WTC11 (cell line): ENCODE data around the gene ULK4. TPM values are rescaled to one million over a fixed set of nuclear protein-coding genes. Genes with fewer than 3 reads are reported as not detected.
"Not testable (repeated sequence)": the region's sequence is repeated elsewhere in the genome, so short reads cannot be mapped to it uniquely, and the experiment has no call there.

Experiments used
- ATAC-seq: fragments of 200-7000 bp; cut with Tn5 transposase; 2 replicates; pipeline ENCODE4 v1.10.0; 2021; ENCODE audit warnings: mild to moderate bottlenecking, moderate library complexity
- CTCF ChIA-PET: fragments of 300-600 bp; sonication (Branson Sonifier 250); formaldehyde crosslinking; loops from one replicate; lab custom pipeline; 2021; ENCODE audit warnings: antibody characterized with exemption; lab: Charles Lee
- POLR2A ChIA-PET: fragments of 350-600 bp; sonication (Branson Sonifier 250); formaldehyde crosslinking; loops from one replicate; lab custom pipeline; 2021; ENCODE audit warnings: antibody characterized with exemption; lab: Charles Lee
- DNase-seq: peaks from one replicate; pipeline ENCODE4 v3.0.0; 2021; ENCODE audit warnings: low spot score
- H3K27ac Mint-ChIP-seq: 2 replicates; pipeline ENCODE4 v1.8.0; 2021; ENCODE audit warnings: mixed read lengths
- H3K27me3 Mint-ChIP-seq: 2 replicates; pipeline ENCODE4 v1.8.0; 2021; ENCODE audit warnings: low read depth, mild to moderate bottlenecking, moderate library complexity, mixed read lengths
- H3K36me3 Mint-ChIP-seq: 2 replicates; pipeline ENCODE4 v1.8.0; 2021; ENCODE audit warnings: mixed read lengths
- H3K4me1 Mint-ChIP-seq: 2 replicates; pipeline ENCODE4 v1.8.0; 2022; ENCODE audit warnings: mixed read lengths
- H3K4me3 Mint-ChIP-seq: 2 replicates; pipeline ENCODE4 v1.8.0; 2021; ENCODE audit warnings: mild to moderate bottlenecking, moderate library complexity, mixed read lengths
- H3K9me3 Mint-ChIP-seq: 2 replicates; pipeline ENCODE4 v1.8.0; 2021; ENCODE audit warnings: mixed read lengths
- ATF3 ChIP-seq: sonication (generic); formaldehyde crosslinking; conservative IDR thresholded peaks from 2 replicates; pipeline ENCODE4 v1.8.1; 2022; ENCODE audit warnings: mild to moderate bottlenecking, missing genetic modification reagents
- HMGXB4 ChIP-seq: sonication (generic); formaldehyde crosslinking; IDR thresholded peaks from 2 replicates; pipeline ENCODE4 v1.8.1; 2023; ENCODE audit warnings: mild to moderate bottlenecking, moderate library complexity, missing genetic modification reagents
- JUN ChIP-seq: sonication (generic); formaldehyde crosslinking; IDR thresholded peaks from 2 replicates; pipeline ENCODE4 v1.8.0; 2023; ENCODE audit warnings: mild to moderate bottlenecking, missing genetic modification reagents
- RORB ChIP-seq: fragments of 250-450 bp; sonication (Bioruptor Pico); IDR thresholded peaks from 2 replicates; pipeline ENCODE4 v1.9.0; 2021; ENCODE audit warnings: mild to moderate bottlenecking
- SP1 ChIP-seq: sonication (generic); formaldehyde crosslinking; conservative IDR thresholded peaks from 2 replicates; pipeline ENCODE4 v1.8.1; 2022; ENCODE audit warnings: missing genetic modification reagents
- TEAD1 ChIP-seq: sonication (generic); formaldehyde crosslinking; IDR thresholded peaks from 2 replicates; pipeline ENCODE4 v1.8.0; 2022; ENCODE audit warnings: mild to moderate bottlenecking, missing genetic modification reagents
- USF1 ChIP-seq: sonication (generic); formaldehyde crosslinking; IDR thresholded peaks from 2 replicates; pipeline ENCODE4 v1.8.0; 2022; ENCODE audit warnings: mild to moderate bottlenecking, missing genetic modification reagents
- ZBTB21 ChIP-seq: sonication (generic); formaldehyde crosslinking; IDR thresholded peaks from 2 replicates; pipeline ENCODE4 v1.8.1; 2023; ENCODE audit warnings: mild to moderate bottlenecking, missing genetic modification reagents, borderline replicate concordance
- ZNF138 ChIP-seq: sonication (generic); formaldehyde crosslinking; conservative IDR thresholded peaks from 2 replicates; pipeline ENCODE4 v1.8.1; 2022; ENCODE audit warnings: mild to moderate bottlenecking, moderate library complexity, missing genetic modification reagents
- ZNF232 ChIP-seq: sonication (generic); formaldehyde crosslinking; IDR thresholded peaks from 2 replicates; pipeline ENCODE4 v1.8.0; 2022; ENCODE audit warnings: mild to moderate bottlenecking, missing genetic modification reagents
- ZNF263 ChIP-seq: sonication (generic); formaldehyde crosslinking; IDR thresholded peaks from 2 replicates; pipeline ENCODE4 v1.8.1; 2022; ENCODE audit warnings: low read depth, mild to moderate bottlenecking, moderate library complexity, missing genetic modification reagents
- ZNF281 ChIP-seq: sonication (generic); formaldehyde crosslinking; IDR thresholded peaks from 2 replicates; pipeline ENCODE4 v1.8.0; 2023; ENCODE audit warnings: mild to moderate bottlenecking, missing genetic modification reagents
- total RNA-seq: library from RNA; stranded (reverse); gene quantifications from 3 replicates; pipeline ENCODE4 v1.2.3, GENCODE V29; 2021
- TF ChIP-seq, protein P1 (sequence below): sonication (generic); formaldehyde crosslinking; IDR thresholded peaks from 2 replicates; pipeline ENCODE4 v1.8.0; 2022; ENCODE audit warnings: mild to moderate bottlenecking, missing genetic modification reagents
- TF ChIP-seq, protein P2 (sequence below): sonication (generic); formaldehyde crosslinking; IDR thresholded peaks from 2 replicates; pipeline ENCODE4 v1.8.1; 2023; ENCODE audit warnings: mild to moderate bottlenecking, missing genetic modification reagents

Gene ULK4
- total RNA-seq, 1 experiment from 2014 or later, result 9.2 TPM

DNA sequence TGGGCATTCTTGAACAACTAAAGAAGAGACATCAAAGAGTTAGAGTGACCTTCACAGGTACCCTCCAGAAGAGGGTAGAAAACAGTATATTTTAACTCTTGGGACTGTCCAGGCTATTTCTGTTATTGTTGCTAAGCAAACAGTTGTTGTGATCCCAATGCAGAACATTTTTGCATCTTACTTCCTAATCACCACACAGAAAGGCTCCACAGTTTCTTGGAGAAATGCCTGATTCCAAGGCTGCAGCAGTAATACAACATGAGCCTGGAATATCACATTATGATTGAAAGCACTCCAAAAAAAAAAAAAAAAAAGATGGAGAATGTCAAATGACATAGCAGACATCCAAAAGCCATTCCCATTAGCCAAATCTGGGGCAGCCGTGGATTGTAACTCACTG lies 567.0 kb downstream of the ULK4 start (continued):
- no peak for TF ChIP-seq SP1 (CRISPR knock-in tag)

- ATAC-seq, result peak; percentile 59
- DNase-seq, result peak; percentile 51
- Mint-ChIP-seq H3K9me3 (peaks cover 17% of the 10 kb centered on the region), H3K4me1 (peaks cover 63% of the 10 kb centered on the region)
- H3K36me3 Mint-ChIP-seq, H3K4me3 Mint-ChIP-seq, H3K27ac Mint-ChIP-seq, H3K27me3 Mint-ChIP-seq, POLR2A ChIA-PET: not testable (repeated sequence)
- CTCF ChIA-PET, result interaction anchor here (0.5 kb wide), 1 partner anchor 41 kb away, joined by 3 read pairs; no protein-coding TSS in a partner anchor
These were observed 591.0 kb downstream of the ULK4 start for GRCh38 chr3:41370765-41371535.

GRCh38 chr3:41370307-41370706 lies 591.6 kb downstream of the ULK4 start:
- TF ChIP-seq JUN (no peak), ZNF263 (CRISPR knock-in tag) (no peak), TEAD1 (no peak), ZNF138 (CRISPR knock-in tag) (no peak), HMGXB4 (CRISPR knock-in tag) (no peak), ATF3 (CRISPR knock-in tag) (no peak)
- Mint-ChIP-seq H3K27ac (no peak overlapping the region), H3K4me3 (no peak overlapping the region), H3K4me1 (peaks cover 69% of the 10 kb centered on the region), H3K36me3 (no peaks in the 10 kb centered on the region; the same call in 1 of the 2 replicates), H3K9me3 (peaks cover 12% of the 10 kb centered on the region), H3K27me3 (no peaks in the 10 kb centered on the region; the same call in 1 of the 2 replicates)
- POLR2A ChIA-PET, result no interaction called here
- CTCF ChIA-PET, result no interaction called here
- ATAC-seq (peak; percentile 18; the same call in 1 of the 2 replicates), DNase-seq (no peak)

DNA sequence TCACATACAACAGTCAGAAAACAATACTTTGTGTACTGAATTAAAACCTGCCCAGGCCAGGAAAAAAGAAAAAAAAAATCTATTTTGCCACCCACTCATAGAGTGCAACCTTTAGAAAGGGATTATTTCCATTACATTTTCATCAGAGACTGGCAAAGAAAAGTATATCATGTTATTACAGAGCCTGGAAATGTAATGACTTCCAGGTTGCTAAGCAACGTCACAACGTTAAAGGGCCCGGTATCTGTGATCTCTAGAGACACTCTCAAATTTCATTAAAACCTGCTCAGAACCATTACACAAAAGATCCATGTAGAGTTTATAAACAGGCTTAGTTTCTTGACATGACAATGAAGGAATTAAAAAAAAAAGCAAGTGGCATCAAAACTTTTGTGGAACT lies 592.1 kb downstream of the ULK4 start:
- POLR2A ChIA-PET, result no interaction called here

More for the DNA sequence above, 592.1 kb downstream of the ULK4 start:
- Mint-ChIP-seq H3K27me3 (no peaks in the 10 kb centered on the region; the same call in 1 of the 2 replicates), H3K9me3 (peaks cover 12% of the 10 kb centered on the region), H3K4me3 (no peak overlapping the region), H3K4me1 (peaks cover 71% of the 10 kb centered on the region), H3K27ac (no peak overlapping the region)
- CTCF ChIA-PET, result no interaction called here
- DNase-seq (no peak), ATAC-seq (no peak)
- TF ChIP-seq USF1 (no peak), RORB (CRISPR knock-in tag) (no peak), ZNF232 (CRISPR knock-in tag) (no peak), ZBTB21 (CRISPR knock-in tag) (no peak), ZNF281 (CRISPR knock-in tag) (no peak)
- TF ChIP-seq, protein P1, sequence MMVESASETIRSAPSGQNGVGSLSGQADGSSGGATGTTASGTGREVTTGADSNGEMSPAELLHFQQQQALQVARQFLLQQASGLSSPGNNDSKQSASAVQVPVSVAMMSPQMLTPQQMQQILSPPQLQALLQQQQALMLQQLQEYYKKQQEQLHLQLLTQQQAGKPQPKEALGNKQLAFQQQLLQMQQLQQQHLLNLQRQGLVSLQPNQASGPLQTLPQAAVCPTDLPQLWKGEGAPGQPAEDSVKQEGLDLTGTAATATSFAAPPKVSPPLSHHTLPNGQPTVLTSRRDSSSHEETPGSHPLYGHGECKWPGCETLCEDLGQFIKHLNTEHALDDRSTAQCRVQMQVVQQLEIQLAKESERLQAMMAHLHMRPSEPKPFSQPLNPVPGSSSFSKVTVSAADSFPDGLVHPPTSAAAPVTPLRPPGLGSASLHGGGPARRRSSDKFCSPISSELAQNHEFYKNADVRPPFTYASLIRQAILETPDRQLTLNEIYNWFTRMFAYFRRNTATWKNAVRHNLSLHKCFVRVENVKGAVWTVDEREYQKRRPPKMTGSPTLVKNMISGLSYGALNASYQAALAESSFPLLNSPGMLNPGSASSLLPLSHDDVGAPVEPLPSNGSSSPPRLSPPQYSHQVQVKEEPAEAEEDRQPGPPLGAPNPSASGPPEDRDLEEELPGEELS (CRISPR knock-in tag), result no peak
- TF ChIP-seq, protein P2, sequence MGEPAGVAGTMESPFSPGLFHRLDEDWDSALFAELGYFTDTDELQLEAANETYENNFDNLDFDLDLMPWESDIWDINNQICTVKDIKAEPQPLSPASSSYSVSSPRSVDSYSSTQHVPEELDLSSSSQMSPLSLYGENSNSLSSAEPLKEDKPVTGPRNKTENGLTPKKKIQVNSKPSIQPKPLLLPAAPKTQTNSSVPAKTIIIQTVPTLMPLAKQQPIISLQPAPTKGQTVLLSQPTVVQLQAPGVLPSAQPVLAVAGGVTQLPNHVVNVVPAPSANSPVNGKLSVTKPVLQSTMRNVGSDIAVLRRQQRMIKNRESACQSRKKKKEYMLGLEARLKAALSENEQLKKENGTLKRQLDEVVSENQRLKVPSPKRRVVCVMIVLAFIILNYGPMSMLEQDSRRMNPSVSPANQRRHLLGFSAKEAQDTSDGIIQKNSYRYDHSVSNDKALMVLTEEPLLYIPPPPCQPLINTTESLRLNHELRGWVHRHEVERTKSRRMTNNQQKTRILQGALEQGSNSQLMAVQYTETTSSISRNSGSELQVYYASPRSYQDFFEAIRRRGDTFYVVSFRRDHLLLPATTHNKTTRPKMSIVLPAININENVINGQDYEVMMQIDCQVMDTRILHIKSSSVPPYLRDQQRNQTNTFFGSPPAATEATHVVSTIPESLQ (CRISPR knock-in tag), result no peak
- TF ChIP-seq, all 79 proteins: peak for 0
- no peaks in the 10 kb centered on the region; the same call in 1 of the 2 replicates for H3K36me3 Mint-ChIP-seq
